Loucy (cell line): ENCODE data around the gene SCO1.

Experiments used
- H2AFZ ChIP-seq: fragments of 200-600 bp; sonication (generic); 2 replicates; pipeline ENCODE4 v1.6.0; 2016; ENCODE audit warnings: antibody characterized with exemption, mild to moderate bottlenecking, low read length, moderate library complexity
- H3F3A ChIP-seq: fragments of 200-600 bp; 2 replicates; pipeline ENCODE4 v1.6.0; 2016; ENCODE audit warnings: antibody characterized with exemption, low read depth, mild to moderate bottlenecking
- H3K27me3 ChIP-seq: fragments of 200-600 bp; sonication (generic); 2 replicates; pipeline ENCODE4 v1.6.1; 2014; ENCODE audit warnings: low read length, mild to moderate bottlenecking; ENCODE audit not compliant: insufficient read depth, poor library complexity, severe bottlenecking
- H3K36me3 ChIP-seq: fragments of 200-600 bp; sonication (generic); 2 replicates; pipeline ENCODE4 v1.6.1; 2016; ENCODE audit warnings: low read length; ENCODE audit not compliant: insufficient read depth
- H3K4me1 ChIP-seq: fragments of 200-600 bp; sonication (generic); 2 replicates; pipeline ENCODE4 v1.5.1; 2014; ENCODE audit warnings: low read length, mild to moderate bottlenecking; ENCODE audit not compliant: insufficient read depth, poor library complexity, severe bottlenecking
- H3K4me2 ChIP-seq: fragments of 200-600 bp; sonication (generic); 2 replicates; pipeline ENCODE4 v1.6.0; 2014; ENCODE audit warnings: antibody characterized with exemption, low read length, low read depth, mild to moderate bottlenecking; ENCODE audit not compliant: poor library complexity, severe bottlenecking
- H3K4me3 ChIP-seq: fragments of 200-600 bp; sonication (generic); 2 replicates; pipeline ENCODE4 v1.5.1; 2014; ENCODE audit warnings: low read length, mild to moderate bottlenecking, mixed read lengths; ENCODE audit not compliant: poor library complexity, severe bottlenecking
- H3K79me2 ChIP-seq: fragments of 200-600 bp; sonication (generic); 2 replicates; pipeline ENCODE4 v1.6.1; 2014; ENCODE audit warnings: low read length; ENCODE audit not compliant: insufficient read depth
- H3K9ac ChIP-seq: fragments of 200-600 bp; sonication (generic); 2 replicates; pipeline ENCODE4 v1.6.0; 2014; ENCODE audit warnings: mild to moderate bottlenecking, low read depth, low read length, moderate library complexity; ENCODE audit not compliant: poor library complexity, severe bottlenecking
- H3K9me2 ChIP-seq: fragments of 200-600 bp; sonication (generic); replicated peaks from 2 replicates; pipeline ENCODE4 v1.6.1; 2016; ENCODE audit warnings: low read depth, low read length, mixed read lengths
- H3K9me3 ChIP-seq: fragments of 200-600 bp; sonication (generic); 2 replicates; pipeline ENCODE4 v1.6.1; 2014; ENCODE audit warnings: mild to moderate bottlenecking, antibody characterized with exemption, low read length, low read depth; ENCODE audit not compliant: insufficient read depth
- H4K20me1 ChIP-seq: fragments of 200-600 bp; sonication (generic); 2 replicates; pipeline ENCODE4 v1.6.0; 2014; ENCODE audit warnings: antibody characterized with exemption, low read length, mild to moderate bottlenecking; ENCODE audit not compliant: insufficient read depth, poor library complexity, severe bottlenecking
- CTCF ChIP-seq: fragments of 200-600 bp; sonication (generic); conservative IDR thresholded peaks from 2 replicates; pipeline ENCODE4 v1.5.1; 2014; ENCODE audit warnings: mild to moderate bottlenecking, antibody characterized with exemption, low read length
- EZH2phosphoT487 ChIP-seq: fragments of 200-600 bp; IDR thresholded peaks from 2 replicates; pipeline ENCODE4 v1.6.1; 2018; ENCODE audit warnings: antibody characterized with exemption, mild to moderate bottlenecking, moderate library complexity, borderline replicate concordance

SCO1 gene

GRCh38 chr17:10640475-10640874 lies 56.9 kb downstream of the SCO1 start:
- peaks cover 12% of the 10 kb centered on the region; the same call in 1 of the 2 replicates for H3K36me3 ChIP-seq
- no peaks in the 10 kb centered on the region for H4K20me1 ChIP-seq
- no peak overlapping the region for H2AFZ ChIP-seq
- no peak for TF ChIP-seq CTCF
- no peak for TF ChIP-seq EZH2phosphoT487
- H3K9me2 ChIP-seq = no peaks in the 10 kb centered on the region
- no peaks in the 10 kb centered on the region for H3K79me2 ChIP-seq
- no peaks in the 10 kb centered on the region for H3K9me3 ChIP-seq
- no peak overlapping the region for H3K4me2 ChIP-seq
- no peaks in the 10 kb centered on the region for H3F3A ChIP-seq
- H3K9ac ChIP-seq = no peak overlapping the region
- no peak overlapping the region for H3K4me3 ChIP-seq
- H3K4me1 ChIP-seq = no peaks in the 10 kb centered on the region
- no peaks in the 10 kb centered on the region for H3K27me3 ChIP-seq

- Histone ChIP-seq H3K79me2 (no peaks in the 10 kb centered on the region), H3K4me1 (peaks cover 4% of the 10 kb centered on the region), H3K9ac (no peak overlapping the region), H3K4me2 (no peak overlapping the region), H2AFZ (no peak overlapping the region), H3K9me3 (no peaks in the 10 kb centered on the region), H3K36me3 (peaks cover 12% of the 10 kb centered on the region; the same call in 1 of the 2 replicates), H3K4me3 (no peak overlapping the region), H3K27me3 (no peaks in the 10 kb centered on the region), H3K9me2 (no peaks in the 10 kb centered on the region), H4K20me1 (no peaks in the 10 kb centered on the region), H3F3A (no peaks in the 10 kb centered on the region)
- TF ChIP-seq CTCF (no peak), EZH2phosphoT487 (no peak)
These were observed 59.2 kb downstream of the SCO1 start for GRCh38 chr17:10638151-10638550.

GRCh38 chr17:10635290-10635689 lies 62.0 kb downstream of the SCO1 start:
- Histone ChIP-seq H3K9ac (no peak overlapping the region), H3K9me2 (no peaks in the 10 kb centered on the region), H3F3A (no peaks in the 10 kb centered on the region), H3K27me3 (no peaks in the 10 kb centered on the region), H3K4me1 (peaks cover 4% of the 10 kb centered on the region), H3K4me3 (no peak overlapping the region), H4K20me1 (no peaks in the 10 kb centered on the region), H3K9me3 (no peaks in the 10 kb centered on the region), H3K79me2 (no peaks in the 10 kb centered on the region), H3K4me2 (no peak overlapping the region), H2AFZ (no peak overlapping the region), H3K36me3 (peaks cover 12% of the 10 kb centered on the region; the same call in 1 of the 2 replicates)
- peak; percentile 32; the same call in 1 of the 2 replicates for TF ChIP-seq CTCF
- TF ChIP-seq EZH2phosphoT487 = no peak
